Mammary epithelial cell (primary cell): ENCODE data around the gene TLK1.

Source experiments
- CTCF ChIP-seq, 2 donors: IDR thresholded peaks in 1 of 2; conservative IDR thresholded peaks in 1 of 2; 2 replicates each; pipeline ENCODE4 v1.5.1; 2011 to 2012; ENCODE audit warnings: inconsistent platforms in 2 of 2, low read length in 2 of 2, mild to moderate bottlenecking in 2 of 2, control low read depth in 1 of 2, low read depth in 1 of 2; ENCODE audit not compliant: insufficient read depth in 1 of 2; ENCODE audit errors: extremely low read depth in 1 of 2
- EZH2 ChIP-seq: IDR thresholded peaks from 2 replicates; pipeline ENCODE4 v1.6.1; 2012; ENCODE audit warnings: low read length, inconsistent platforms, borderline replicate concordance

DNA sequence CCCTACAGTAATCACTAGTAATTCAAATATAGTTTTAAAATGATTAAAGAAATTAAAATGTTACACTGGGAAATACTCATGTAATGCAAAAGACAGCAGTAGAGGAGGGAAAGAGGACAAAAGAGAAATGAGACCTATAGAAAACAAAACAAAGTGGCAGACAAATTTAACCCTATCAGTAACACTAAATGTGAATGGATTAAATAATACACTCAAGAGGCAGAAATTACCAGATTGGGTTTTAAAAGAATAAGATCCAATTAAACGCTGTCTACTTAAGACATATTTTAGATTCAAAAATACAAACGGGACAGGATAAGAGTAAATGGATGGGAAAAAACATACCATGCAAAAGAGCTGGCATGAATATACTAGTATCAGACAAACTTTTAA is 17.0 kb downstream of the TLK1 start:
- TF ChIP-seq CTCF (conservative IDR thresholded peaks at IDR 0.05 in 1 of 2, IDR thresholded peaks at IDR 0.05 in 1 of 2; ENCODE audit: extremely low read depth in 1 of 2, insufficient read depth in 1 of 2, low read depth in 1 of 2, low read length in 2 of 2) (no peak), EZH2 (no peak)
